HEK293 (cell line): Measurements from ENCODE around the gene DENND10.

Source experiments
- CTCF ChIA-PET: fragments of 350-600 bp; formaldehyde crosslinking; extraction: SDS; loops from one replicate; lab custom pipeline; 2021; ENCODE audit warnings: antibody characterized with exemption; lab: Yijun Ruan, JAX
- POLR2A ChIA-PET: fragments of 300-600 bp; formaldehyde crosslinking; extraction: SDS; loops from one replicate; lab custom pipeline; 2020; ENCODE audit warnings: antibody characterized with exemption, inconsistent platforms; lab: Yijun Ruan, JAX
- H3K27ac ChIP-seq: fragments of 200-500 bp; sonication (Bioruptor generic); 2 replicates; pipeline ENCODE4 v1.5.1; 2014; ENCODE audit warnings: low read depth, low read length, control low read depth, inconsistent platforms; ENCODE audit errors: extremely low read depth
- H3K36me3 ChIP-seq, 2 experiments: fragments of 200-500 bp in 1 of 2; sonication (Bioruptor generic) in 1 of 2; 1 replicate in 1 of 2; 2 replicates in 1 of 2; pipeline ENCODE4 v1.5.1; 2014 to 2017; ENCODE audit warnings: inconsistent platforms in 2 of 2, low read length in 2 of 2; ENCODE audit not compliant: control insufficient read depth in 2 of 2, insufficient read depth in 1 of 2
- H3K4me1 ChIP-seq: fragments of 200-500 bp; sonication (Bioruptor generic); 2 replicates; pipeline ENCODE4 v1.5.1; 2014; ENCODE audit warnings: mild to moderate bottlenecking, low read length, inconsistent platforms; ENCODE audit not compliant: control insufficient read depth, insufficient read depth
- H3K4me3 ChIP-seq: 2 replicates; pipeline ENCODE4 v1.5.1; 2011; ENCODE audit warnings: low read depth, mild to moderate bottlenecking, control low read depth, low read length, moderate library complexity
- H3K9me3 ChIP-seq: fragments of 200-500 bp; sonication (Bioruptor generic); 2 replicates; pipeline ENCODE4 v1.5.1; 2014; ENCODE audit warnings: low read depth, low read length, inconsistent platforms; ENCODE audit not compliant: control insufficient read depth, insufficient read depth
- GLIS2 ChIP-seq: fragments of 450-650 bp; formaldehyde crosslinking; IDR thresholded peaks from 2 replicates; pipeline ENCODE4 v1.5.1; 2016; ENCODE audit warnings: missing biosample characterization, missing genetic modification characterization
- KLF16 ChIP-seq: fragments of 450-650 bp; formaldehyde crosslinking; IDR thresholded peaks from 2 replicates; pipeline ENCODE4 v1.5.1; 2017; ENCODE audit warnings: missing biosample characterization, missing genetic modification characterization
- MYNN ChIP-seq: fragments of 450-650 bp; formaldehyde crosslinking; IDR thresholded peaks from 2 replicates; pipeline ENCODE4 v1.5.1; 2016; ENCODE audit warnings: missing biosample characterization, missing genetic modification characterization, borderline replicate concordance
- PRDM4 ChIP-seq: fragments of 450-650 bp; formaldehyde crosslinking; IDR thresholded peaks from 2 replicates; pipeline ENCODE4 v1.5.1; 2017; ENCODE audit warnings: missing biosample characterization, missing genetic modification characterization
- REST ChIP-seq: fragments of 450-650 bp; formaldehyde crosslinking; IDR thresholded peaks from 2 replicates; pipeline ENCODE4 v1.5.1; 2016; ENCODE audit warnings: missing biosample characterization, missing genetic modification characterization
- TCF7L2 ChIP-seq: IDR thresholded peaks from 2 replicates; pipeline ENCODE4 v1.6.1; 2011; ENCODE audit warnings: low read depth, mild to moderate bottlenecking, inconsistent platforms, low read length, moderate library complexity, borderline replicate concordance
- ZBTB7A ChIP-seq: fragments of 450-650 bp; formaldehyde crosslinking; IDR thresholded peaks from 2 replicates; pipeline ENCODE4 v1.5.1; 2016; ENCODE audit warnings: low read depth, missing biosample characterization, missing genetic modification characterization
- ZFP3 ChIP-seq: fragments of 450-650 bp; formaldehyde crosslinking; IDR thresholded peaks from 2 replicates; pipeline ENCODE4 v1.5.1; 2016; ENCODE audit warnings: low read depth, missing biosample characterization, missing genetic modification characterization
- ZNF155 ChIP-seq: fragments of 450-650 bp; formaldehyde crosslinking; IDR thresholded peaks from 2 replicates; pipeline ENCODE4 v1.5.1; 2016; ENCODE audit warnings: missing biosample characterization, missing genetic modification characterization
- ZNF157 ChIP-seq: fragments of 450-650 bp; formaldehyde crosslinking; IDR thresholded peaks from 2 replicates; pipeline ENCODE4 v1.5.1; 2016; ENCODE audit warnings: missing biosample characterization, missing genetic modification characterization
- ZNF18 ChIP-seq: fragments of 450-650 bp; formaldehyde crosslinking; IDR thresholded peaks from 2 replicates; pipeline ENCODE4 v1.5.1; 2016; ENCODE audit warnings: missing biosample characterization, missing genetic modification characterization
- ZNF2 ChIP-seq: fragments of 450-650 bp; formaldehyde crosslinking; IDR thresholded peaks from 2 replicates; pipeline ENCODE4 v1.5.1; 2016; ENCODE audit warnings: missing biosample characterization, missing genetic modification characterization
- ZNF335 ChIP-seq: fragments of 450-650 bp; formaldehyde crosslinking; conservative IDR thresholded peaks from 2 replicates; pipeline ENCODE4 v1.5.1; 2016; ENCODE audit warnings: missing biosample characterization, missing genetic modification characterization
- ZNF391 ChIP-seq: fragments of 450-650 bp; formaldehyde crosslinking; IDR thresholded peaks from 2 replicates; pipeline ENCODE4 v1.5.1; 2016; ENCODE audit warnings: low read depth, missing biosample characterization, missing genetic modification characterization, borderline replicate concordance
- ZNF510 ChIP-seq: fragments of 450-650 bp; formaldehyde crosslinking; IDR thresholded peaks from 2 replicates; pipeline ENCODE4 v1.5.1; 2018; ENCODE audit warnings: mild to moderate bottlenecking, missing genetic modification characterization, missing biosample characterization; ENCODE audit not compliant: insufficient replicate concordance
- ZNF518A ChIP-seq: fragments of 450-650 bp; formaldehyde crosslinking; conservative IDR thresholded peaks from 2 replicates; pipeline ENCODE4 v1.5.1; 2016; ENCODE audit warnings: low read depth, missing biosample characterization, missing genetic modification characterization
- ZNF521 ChIP-seq: fragments of 450-650 bp; formaldehyde crosslinking; IDR thresholded peaks from 2 replicates; pipeline ENCODE4 v1.5.1; 2017; ENCODE audit warnings: missing biosample characterization, mild to moderate bottlenecking, missing genetic modification characterization
- ZNF600 ChIP-seq: fragments of 450-650 bp; formaldehyde crosslinking; IDR thresholded peaks from 2 replicates; pipeline ENCODE4 v1.5.1; 2016; ENCODE audit warnings: missing biosample characterization, missing genetic modification characterization
- ZNF76 ChIP-seq: fragments of 450-650 bp; formaldehyde crosslinking; IDR thresholded peaks from 2 replicates; pipeline ENCODE4; 2016; ENCODE audit warnings: low read depth, missing biosample characterization, missing genetic modification characterization, borderline replicate concordance
- ZNF777 ChIP-seq: fragments of 450-650 bp; formaldehyde crosslinking; IDR thresholded peaks from 2 replicates; pipeline ENCODE4 v1.5.1; 2017; ENCODE audit warnings: missing biosample characterization, missing genetic modification characterization, borderline replicate concordance
- ZNF791 ChIP-seq: fragments of 450-650 bp; formaldehyde crosslinking; IDR thresholded peaks from 2 replicates; pipeline ENCODE4 v1.5.1; 2016; ENCODE audit warnings: missing biosample characterization, missing genetic modification characterization

DENND10 gene

GRCh38 chr10:119080521-119081259 lies 23.2 kb upstream of the DENND10 start, which contains the start of gene EIF3A (continued):
- no peak for TF ChIP-seq PRDM4 (tag by site-specific recombination)
- no peak for TF ChIP-seq ZNF791
- peak; percentile 50; the same call in 1 of the 2 replicates for TF ChIP-seq ZNF391 (tag by site-specific recombination)
- peak; percentile 55 for TF ChIP-seq REST (tag by site-specific recombination)
- no peak for TF ChIP-seq ZNF777
- TF ChIP-seq ZNF2 (tag by site-specific recombination), result peak; percentile 76; the same call in 1 of the 2 replicates

- Histone ChIP-seq H3K4me1 (no peaks in the 10 kb centered on the region), H3K9me3 (no peaks in the 10 kb centered on the region), H3K36me3 (no peaks in the 10 kb centered on the region), H3K4me3 (no peak overlapping the region), H3K27ac (no peak overlapping the region)
- CTCF ChIA-PET, result interaction anchor here (0.7 to 1.2 kb wide), 3 partner anchors 16 to 290 kb away, joined by 4 read pairs; no protein-coding TSS in a partner anchor
- TF ChIP-seq ZNF18 (no peak), TCF7L2 (no peak), MYNN (tag by site-specific recombination) (no peak), ZNF600 (tag by site-specific recombination) (no peak), ZFP3 (tag by site-specific recombination) (no peak), ZNF155 (tag by site-specific recombination) (no peak), GLIS2 (tag by site-specific recombination) (no peak), ZNF521 (tag by site-specific recombination) (no peak), ZNF76 (tag by site-specific recombination) (no peak), ZNF335 (no peak), ZBTB7A (no peak), KLF16 (tag by site-specific recombination) (no peak), ZNF157 (tag by site-specific recombination) (no peak), ZNF518A (tag by site-specific recombination) (no peak), ZNF510 (tag by site-specific recombination) (no peak)
- POLR2A ChIA-PET, result interaction anchor here (1.2 kb wide), 1 partner anchor 19 kb away, joined by 3 read pairs; the partner anchor contains the start of gene DENND10
Observed at GRCh38 chr10:119084896-119085295, 19.0 kb upstream of the DENND10 start.
